HCT116 (cell line): Measurements from ENCODE around the gene MAN1A1. TPM values are rescaled to one million over a fixed set of nuclear protein-coding genes. Genes with fewer than 3 reads are reported as not detected.

Experiments
- ATAC-seq: fragments of 200-7000 bp; cut with Tn5 transposase; 2 replicates; pipeline ENCODE4 v1.9.1; 2020; ENCODE audit warnings: mild to moderate bottlenecking, moderate library complexity
- BruUV-seq: library from RNA; stranded (reverse); fragments of 400-500 nt; replicated peaks from 2 replicates; lab custom pipeline; 2021; lab: Mats Ljungman, UMichigan
- CTCF ChIA-PET: fragments of 300-600 bp; sonication (Branson Sonifier 250); formaldehyde crosslinking; loops from one replicate; lab custom pipeline; 2021; ENCODE audit warnings: antibody characterized with exemption; lab: Charles Lee
- POLR2A ChIA-PET: fragments of 300-600, 350-600 bp; sonication (Branson Sonifier 250); formaldehyde crosslinking; loops from one replicate; lab custom pipeline; 2021; ENCODE audit warnings: antibody characterized with exemption; lab: Charles Lee
- RAD21 ChIA-PET, 2 experiments: fragments of 300-600 bp; sonication (Branson Sonifier 250); formaldehyde crosslinking; loops; one replicate each; lab custom pipeline; 2023; ENCODE audit warnings: low total read pairs in 2 of 2; ENCODE audit not compliant: uncharacterized antibody in 2 of 2, unreplicated experiment in 2 of 2, low non-redundant PET in 1 of 2; lab: Charles Lee
- DNase-seq: peaks from one replicate; pipeline ENCODE4 v3.0.0-alpha.2; 2010; ENCODE audit warnings: low read depth, low spot score
- H2AFZ ChIP-seq: fragments of 200-600 bp; shearing (Covaris generic), sonication (generic); 2 replicates; pipeline ENCODE4 v1.6.1; 2017; ENCODE audit warnings: low read depth, mixed run types, mixed read lengths, antibody characterized with exemption, low read length; ENCODE audit not compliant: poor library complexity, severe bottlenecking
- H3K27ac ChIP-seq: 2 replicates; pipeline ENCODE4 v1.5.1; 2012; ENCODE audit warnings: low read depth, low read length
- H3K27me3 ChIP-seq: fragments of 200-600 bp; sonication (generic); 2 replicates; pipeline ENCODE4 v1.6.1; 2016; ENCODE audit warnings: mixed run types, low read length, mixed read lengths; ENCODE audit not compliant: insufficient read depth
- H3K36me3 ChIP-seq, 2 experiments: fragments of 200-500 bp in 1 of 2; fragments of 200-600 bp in 1 of 2; sonication (Bioruptor generic) in 1 of 2; sonication (generic) in 1 of 2; 2 replicates each; pipeline versions ENCODE4 v1.5.1 to v1.6.1; 2014 to 2016; ENCODE audit warnings: low read length in 2 of 2, inconsistent platforms in 1 of 2, mixed read lengths in 1 of 2, mixed run types in 1 of 2; ENCODE audit not compliant: insufficient read depth in 2 of 2, control insufficient read depth in 1 of 2
- H3K4me1 ChIP-seq, 2 experiments: fragments of 200-600 bp in 1 of 2; sonication (generic) in 1 of 2; 2 replicates each; pipeline versions ENCODE4 v1.5.1 to v1.6.1; 2012 to 2017; ENCODE audit warnings: low read length in 2 of 2, inconsistent platforms in 1 of 2, mild to moderate bottlenecking in 1 of 2, mixed read lengths in 1 of 2, mixed run types in 1 of 2, moderate library complexity in 1 of 2; ENCODE audit not compliant: insufficient read depth in 2 of 2, control insufficient read depth in 1 of 2
- H3K4me2 ChIP-seq: fragments of 200-600 bp; sonication (generic); 2 replicates; pipeline ENCODE4 v1.6.1; 2017; ENCODE audit warnings: mixed run types, low read length, mixed read lengths
- H3K4me3 ChIP-seq, 2 experiments: fragments of 200-600 bp in 1 of 2; sonication (generic) in 1 of 2; replicated peaks in 1 of 2; 2 replicates each; pipeline ENCODE4 v1.5.1; 2011 to 2016; ENCODE audit warnings: low read length in 2 of 2, control low read depth in 1 of 2, low read depth in 1 of 2, mild to moderate bottlenecking in 1 of 2, mixed read lengths in 1 of 2, mixed run types in 1 of 2
- H3K79me2 ChIP-seq: fragments of 200-600 bp; sonication (generic); 2 replicates; pipeline ENCODE4 v1.6.1; 2017; ENCODE audit warnings: mild to moderate bottlenecking, mixed run types, low read length, moderate library complexity, mixed read lengths; ENCODE audit not compliant: insufficient read depth
- H3K9ac ChIP-seq: fragments of 200-600 bp; sonication (generic); 2 replicates; pipeline ENCODE4 v1.6.1; 2016; ENCODE audit warnings: low read length, mixed read lengths
- H3K9me2 ChIP-seq: fragments of 200-600 bp; sonication (generic), shearing (Covaris generic); 2 replicates; pipeline ENCODE4 v1.6.1; 2017; ENCODE audit warnings: mixed run types, mild to moderate bottlenecking, moderate library complexity; ENCODE audit not compliant: insufficient read depth
- H3K9me3 ChIP-seq, 2 experiments: fragments of 200-500 bp in 1 of 2; fragments of 200-600 bp in 1 of 2; sonication (Bioruptor generic) in 1 of 2; sonication (generic) in 1 of 2; 2 replicates each; pipeline ENCODE4 v1.6.1; 2014 to 2017; ENCODE audit warnings: low read length in 2 of 2, mixed read lengths in 2 of 2, inconsistent platforms in 1 of 2, low read depth in 1 of 2, mild to moderate bottlenecking in 1 of 2, mixed run types in 1 of 2, moderate library complexity in 1 of 2; ENCODE audit not compliant: control insufficient read depth in 1 of 2, insufficient read depth in 1 of 2
- H4K20me1 ChIP-seq: fragments of 200-600 bp; sonication (generic), shearing (Covaris generic); 2 replicates; pipeline ENCODE4 v1.6.1; 2017; ENCODE audit warnings: mixed run types, mild to moderate bottlenecking, moderate library complexity; ENCODE audit not compliant: insufficient read depth
- CBX3 ChIP-seq: IDR thresholded peaks from 2 replicates; pipeline ENCODE4 v1.6.1; 2012; ENCODE audit warnings: low read depth
- ELF1 ChIP-seq: IDR thresholded peaks from 2 replicates; pipeline ENCODE4 v1.6.1; 2012; ENCODE audit warnings: low read depth, borderline replicate concordance
- POLR2AphosphoS5 ChIP-seq: IDR thresholded peaks from 2 replicates; pipeline ENCODE4 v1.6.1; 2011; ENCODE audit warnings: mild to moderate bottlenecking, low read depth, low read length, moderate library complexity
- SRF ChIP-seq: IDR thresholded peaks from 2 replicates; pipeline ENCODE4 v1.6.1; 2012; ENCODE audit warnings: low read depth
- ZFX ChIP-seq: fragments of 450-650 bp; IDR thresholded peaks from 2 replicates; pipeline ENCODE4 v1.6.1; 2017
- intact Hi-C: fragments of 100-400 bp; cut with micrococcal nuclease; formaldehyde crosslinking; loops from 2 replicates; pipeline ENCODE4 v1.10.0; 2022
- total RNA-seq: library from RNA; stranded (reverse); gene quantifications from one replicate; pipeline ENCODE4 v1.2.1, GENCODE V29; 2021; ENCODE audit not compliant: unreplicated experiment
- TF ChIP-seq, protein P1 (sequence below): IDR thresholded peaks from 2 replicates; pipeline ENCODE4 v1.6.1; 2012; ENCODE audit warnings: low read depth
- TF ChIP-seq, protein P2 (sequence below): IDR thresholded peaks from 2 replicates; pipeline ENCODE4 v1.6.1; 2012

Gene MAN1A1
- total RNA-seq, 1 experiment from 2014 or later: 46.0 TPM

GRCh38 chr6:119171864-119172588, 177.5 kb downstream of the MAN1A1 start:
- no peak overlapping the region for H3K9ac ChIP-seq
- RAD21 ChIA-PET: no interaction called here
- H3K4me2 ChIP-seq: 0 out of 2 replicates have a peak overlapping the region, but pooled peaks have one; percentile 2
- H3K4me3 ChIP-seq: no peak overlapping the region
- TF ChIP-seq SRF (no peak), ZFX (no peak), ELF1 (no peak), POLR2AphosphoS5 (no peak), CBX3 (no peak)
- TF ChIP-seq, protein P1, sequence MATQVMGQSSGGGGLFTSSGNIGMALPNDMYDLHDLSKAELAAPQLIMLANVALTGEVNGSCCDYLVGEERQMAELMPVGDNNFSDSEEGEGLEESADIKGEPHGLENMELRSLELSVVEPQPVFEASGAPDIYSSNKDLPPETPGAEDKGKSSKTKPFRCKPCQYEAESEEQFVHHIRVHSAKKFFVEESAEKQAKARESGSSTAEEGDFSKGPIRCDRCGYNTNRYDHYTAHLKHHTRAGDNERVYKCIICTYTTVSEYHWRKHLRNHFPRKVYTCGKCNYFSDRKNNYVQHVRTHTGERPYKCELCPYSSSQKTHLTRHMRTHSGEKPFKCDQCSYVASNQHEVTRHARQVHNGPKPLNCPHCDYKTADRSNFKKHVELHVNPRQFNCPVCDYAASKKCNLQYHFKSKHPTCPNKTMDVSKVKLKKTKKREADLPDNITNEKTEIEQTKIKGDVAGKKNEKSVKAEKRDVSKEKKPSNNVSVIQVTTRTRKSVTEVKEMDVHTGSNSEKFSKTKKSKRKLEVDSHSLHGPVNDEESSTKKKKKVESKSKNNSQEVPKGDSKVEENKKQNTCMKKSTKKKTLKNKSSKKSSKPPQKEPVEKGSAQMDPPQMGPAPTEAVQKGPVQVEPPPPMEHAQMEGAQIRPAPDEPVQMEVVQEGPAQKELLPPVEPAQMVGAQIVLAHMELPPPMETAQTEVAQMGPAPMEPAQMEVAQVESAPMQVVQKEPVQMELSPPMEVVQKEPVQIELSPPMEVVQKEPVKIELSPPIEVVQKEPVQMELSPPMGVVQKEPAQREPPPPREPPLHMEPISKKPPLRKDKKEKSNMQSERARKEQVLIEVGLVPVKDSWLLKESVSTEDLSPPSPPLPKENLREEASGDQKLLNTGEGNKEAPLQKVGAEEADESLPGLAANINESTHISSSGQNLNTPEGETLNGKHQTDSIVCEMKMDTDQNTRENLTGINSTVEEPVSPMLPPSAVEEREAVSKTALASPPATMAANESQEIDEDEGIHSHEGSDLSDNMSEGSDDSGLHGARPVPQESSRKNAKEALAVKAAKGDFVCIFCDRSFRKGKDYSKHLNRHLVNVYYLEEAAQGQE: no peak
- TF ChIP-seq, protein P2, sequence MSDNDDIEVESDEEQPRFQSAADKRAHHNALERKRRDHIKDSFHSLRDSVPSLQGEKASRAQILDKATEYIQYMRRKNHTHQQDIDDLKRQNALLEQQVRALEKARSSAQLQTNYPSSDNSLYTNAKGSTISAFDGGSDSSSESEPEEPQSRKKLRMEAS: no peak
- POLR2A ChIA-PET: no interaction called here
- no peaks in the 10 kb centered on the region for H3K79me2 ChIP-seq
- no peaks in the 10 kb centered on the region for H3K36me3 ChIP-seq
- no TSS peak for BruUV-seq
- H3K27me3 ChIP-seq: no peaks in the 10 kb centered on the region
- CTCF ChIA-PET: interaction anchor here (0.7 to 1.0 kb wide), 2 partner anchors 14 to 23 kb away, joined by 3 to 4 read pairs; no protein-coding TSS in a partner anchor
- no peaks in the 10 kb centered on the region for H4K20me1 ChIP-seq
- peaks cover 29 to 67% of the 10 kb centered on the region in 2 experiments for H3K4me1 ChIP-seq
- H3K9me2 ChIP-seq: no peaks in the 10 kb centered on the region
- DNase-seq (no peak), ATAC-seq (no peak)
- H3K27ac ChIP-seq: peak overlapping the region; percentile 91
- intact Hi-C loops: no loop called here
- no peaks in the 10 kb centered on the region for H3K9me3 ChIP-seq
- H2AFZ ChIP-seq: no peak overlapping the region
